HUDEP-2 (cell line): ENCODE measurements around the gene OSGIN1.

Experiments
- DNase-seq, 76 experiments: peaks; one replicate each; lab custom pipeline; 2025; ENCODE audit not compliant: unreplicated experiment in 76 of 76; lab: John Stamatoyannopoulos, UW

Gene OSGIN1

DNA sequence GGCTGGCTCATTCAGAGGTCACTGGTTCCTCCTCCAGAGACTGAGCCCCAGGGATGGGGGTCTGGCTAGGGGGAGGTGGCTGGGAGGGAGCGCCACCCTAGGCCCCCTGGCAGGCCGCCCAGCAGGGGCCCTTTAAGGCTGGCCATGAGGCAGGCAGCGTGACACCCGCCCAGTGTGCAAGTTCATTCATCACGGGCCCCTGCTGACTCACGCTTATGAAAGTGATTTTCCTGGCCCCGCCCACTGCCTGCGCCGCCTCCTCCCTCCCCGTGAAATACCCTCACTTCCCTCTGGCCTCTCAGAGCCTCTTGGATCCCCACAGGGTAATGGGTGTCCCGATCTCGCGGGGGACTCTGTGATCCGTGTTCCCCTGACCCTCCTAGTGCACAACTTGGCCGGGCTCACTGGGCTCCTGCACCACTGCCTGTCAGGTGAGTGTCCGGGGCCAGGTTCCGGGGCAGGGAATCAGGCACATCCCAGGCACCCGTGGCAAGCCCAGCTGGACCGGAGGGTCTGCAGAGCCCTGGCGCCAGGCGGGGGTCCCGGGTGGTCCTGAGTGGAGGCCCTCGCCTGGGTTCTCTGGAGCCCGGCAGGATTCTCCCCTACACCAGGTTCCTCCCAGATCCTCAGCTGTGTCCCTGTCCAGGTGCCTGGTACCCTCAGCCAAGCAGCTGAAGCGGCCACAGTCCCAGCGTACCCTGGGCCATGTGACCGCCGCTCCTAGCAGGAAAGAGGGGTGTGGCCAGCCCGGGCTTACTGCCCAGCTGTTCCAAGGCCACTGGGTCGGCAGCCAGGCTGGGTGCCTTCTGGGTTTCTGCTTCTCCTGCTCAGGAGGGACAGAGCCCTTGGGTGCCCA lies at the start of gene OSGIN1:
Gene OSGIN1 (plus strand): TSS at position 301 of the 856 bp plus-strand sequence. CDS start 4,432 bp downstream, outside the sequence.
- DNase-seq: peak in 74 of 76 experiments; percentile 15 to 88 (median 68)

- no peak for DNase-seq
These were observed 49.3 kb upstream of the OSGIN1 start for GRCh38 chr16:83903751-83904150.

GRCh38 chr16:83906683-83907082 lies 46.4 kb upstream of the OSGIN1 start:
- no peak for DNase-seq

- DNase-seq: no peak
These were observed 45.9 kb upstream of the OSGIN1 start for GRCh38 chr16:83907111-83907510.

GRCh38 chr16:83907631-83908250 lies 45.3 kb upstream of the OSGIN1 start:
- DNase-seq: no peak

GRCh38 chr16:83908798-83909197 lies 44.2 kb upstream of the OSGIN1 start:
- no peak for DNase-seq

DNA sequence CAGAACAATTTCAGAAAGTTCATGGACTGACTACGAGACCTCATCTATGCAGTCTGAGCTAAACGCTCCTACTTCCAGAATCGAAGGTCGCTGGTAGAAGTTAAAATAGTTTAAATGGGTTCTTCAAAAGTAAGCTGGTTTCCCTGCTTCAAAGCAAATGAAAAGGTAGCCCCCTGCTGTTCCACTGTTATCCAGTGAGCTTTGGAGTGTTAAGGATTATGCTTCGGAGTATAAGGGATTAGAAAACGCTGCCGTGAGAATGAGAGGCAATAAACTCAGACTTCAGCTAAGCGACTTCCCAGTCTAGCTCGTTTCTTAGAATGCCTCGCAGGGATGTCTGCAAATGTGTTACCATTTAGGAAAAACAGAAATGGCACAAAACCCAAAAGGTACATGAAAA lies 41.8 kb upstream of the OSGIN1 start:
- DNase-seq: no peak

DNA sequence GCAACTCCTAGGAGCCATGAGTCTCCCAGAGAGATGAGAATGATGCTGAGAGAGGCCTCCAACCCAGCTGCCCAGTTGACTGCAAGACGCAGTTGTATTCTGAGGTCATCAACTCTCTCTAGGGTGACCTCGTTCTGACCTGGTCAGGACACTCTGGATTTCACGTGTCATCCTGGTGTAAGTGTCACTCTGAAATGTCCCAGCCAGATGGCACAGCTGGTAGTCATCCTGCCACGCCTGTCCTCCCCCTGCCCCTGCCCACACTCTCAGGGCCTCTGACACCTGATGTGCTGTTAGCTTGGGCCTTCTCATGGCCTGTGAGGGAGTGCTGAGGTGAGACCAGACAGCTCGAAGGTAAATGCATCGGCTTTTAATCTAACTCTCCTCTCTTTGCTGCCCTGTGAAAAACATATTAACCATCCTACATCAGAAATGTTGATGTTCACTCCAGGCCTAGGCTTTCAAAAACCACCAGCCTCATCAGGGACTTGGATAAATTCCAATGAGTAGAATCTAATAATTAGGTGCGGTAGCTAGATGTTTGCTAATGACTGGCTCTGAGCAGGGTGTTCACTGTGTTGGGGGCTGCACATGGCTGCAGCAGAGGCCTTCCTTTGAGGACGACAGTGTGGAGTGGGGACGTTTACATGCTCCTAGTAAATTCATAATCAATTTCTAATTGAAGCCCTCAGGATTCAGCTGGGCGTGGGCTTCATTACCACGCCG lies 40.4 kb upstream of the OSGIN1 start:
- no peak for DNase-seq

GRCh38 chr16:83913245-83913633 lies 39.8 kb upstream of the OSGIN1 start:
- DNase-seq: no peak

GRCh38 chr16:83914091-83914710 lies 38.8 kb upstream of the OSGIN1 start:
- DNase-seq: no peak

DNA sequence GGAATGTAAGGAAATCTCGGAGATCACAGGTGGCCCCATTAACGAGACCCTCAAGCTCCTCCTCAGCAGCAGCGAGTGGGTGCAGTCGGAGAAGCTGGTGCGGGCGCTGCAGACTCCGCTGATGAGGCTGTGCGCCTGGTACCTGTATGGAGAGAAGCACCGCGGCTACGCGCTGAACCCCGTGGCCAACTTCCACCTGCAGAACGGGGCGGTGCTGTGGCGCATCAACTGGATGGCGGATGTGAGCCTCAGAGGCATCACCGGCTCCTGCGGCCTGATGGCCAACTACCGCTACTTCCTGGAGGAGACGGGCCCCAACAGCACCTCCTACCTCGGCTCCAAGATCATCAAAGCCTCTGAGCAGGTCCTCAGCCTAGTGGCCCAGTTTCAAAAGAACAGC lies 38.0 kb upstream of the OSGIN1 start:
- DNase-seq: no peak

GRCh38 chr16:83915491-83915890 lies 37.5 kb upstream of the OSGIN1 start:
- DNase-seq: no peak

DNA sequence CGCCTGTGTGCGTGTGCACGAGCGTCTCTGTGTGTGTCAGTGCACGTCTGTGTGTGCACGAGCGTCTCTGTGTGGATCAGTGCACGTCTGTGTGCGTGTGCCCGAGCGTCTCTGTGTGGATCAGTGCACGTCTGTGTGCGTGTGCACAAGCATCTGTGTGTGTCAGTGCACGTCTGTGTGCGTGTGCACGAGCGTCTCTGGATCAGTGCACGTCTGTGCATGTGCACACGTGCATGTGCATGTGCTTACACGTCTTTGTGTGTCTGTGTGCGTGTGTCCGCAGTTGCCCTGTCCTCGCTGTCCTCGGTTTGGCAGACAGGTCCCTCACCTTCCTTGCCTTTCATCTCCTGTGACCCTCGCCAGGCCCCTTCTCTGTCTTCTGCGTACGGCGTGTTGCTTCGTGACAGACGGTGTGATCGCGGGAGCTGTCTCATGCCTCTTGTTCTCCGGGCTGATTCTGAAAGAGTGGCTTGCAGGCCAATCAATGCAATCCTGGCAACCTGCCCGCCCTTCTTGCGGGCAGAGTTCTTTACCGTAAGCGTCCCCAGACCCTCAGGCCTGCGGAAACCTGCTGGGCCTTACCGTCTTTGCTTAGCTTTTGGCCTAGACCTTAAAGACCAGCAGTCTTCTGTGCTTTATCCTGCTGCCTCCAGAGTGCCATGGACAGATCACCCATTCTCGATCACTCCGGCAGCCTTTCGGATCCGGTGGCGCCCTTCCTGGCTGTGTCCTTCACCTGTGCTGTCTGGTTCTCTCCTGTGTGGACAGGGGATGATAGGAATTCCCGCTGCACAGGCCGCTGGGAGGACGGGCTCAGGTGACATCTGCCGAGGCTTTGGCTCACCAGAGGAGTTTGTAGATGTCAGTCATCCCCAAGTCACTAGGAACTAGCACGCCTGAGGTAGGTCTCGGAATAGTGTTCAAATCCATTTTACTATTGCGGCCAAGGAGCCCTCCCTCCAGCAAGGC lies 35.6 kb upstream of the OSGIN1 start:
- DNase-seq: no peak

- no peak for DNase-seq
These were observed 32.0 kb upstream of the OSGIN1 start for GRCh38 chr16:83920894-83921491.

DNA sequence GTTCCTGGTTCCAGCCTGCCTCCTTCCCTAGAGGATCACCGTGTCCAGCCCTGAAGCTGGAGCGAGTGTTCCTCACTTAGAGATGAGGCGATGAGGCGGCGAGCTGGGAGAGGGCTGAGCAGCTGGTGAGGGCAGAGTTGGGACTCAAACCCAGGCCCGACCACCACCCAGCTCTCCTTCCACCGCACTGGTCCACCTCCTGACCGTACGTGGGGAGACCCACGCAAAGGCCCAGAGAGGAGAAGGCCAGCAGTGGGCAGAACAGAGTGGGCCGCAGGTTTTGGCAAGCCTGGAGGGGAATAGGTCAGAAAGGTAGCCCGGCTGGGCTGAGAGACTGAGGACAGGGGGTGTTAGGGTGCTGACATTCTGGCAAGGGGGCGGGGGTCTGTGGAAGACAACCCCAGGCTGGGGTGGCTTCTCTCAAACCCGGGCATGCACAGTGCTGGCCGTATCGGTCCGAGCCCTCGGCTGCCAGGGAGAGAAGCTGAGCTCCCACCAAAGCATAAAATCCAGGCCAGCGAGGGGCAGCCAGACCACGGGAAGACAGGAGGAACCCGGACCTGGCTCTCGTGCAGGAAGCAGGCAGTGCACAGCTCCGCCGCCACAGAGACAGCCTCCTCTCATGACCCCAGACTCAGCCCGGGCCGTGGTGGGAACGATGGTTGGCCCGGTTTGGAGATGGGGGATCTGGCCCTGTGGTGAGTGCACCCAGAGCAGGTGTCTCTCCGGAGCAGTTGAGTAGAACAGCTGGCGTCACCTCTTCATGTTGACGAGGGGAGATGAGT lies 29.3 kb upstream of the OSGIN1 start:
- no peak for DNase-seq

DNA sequence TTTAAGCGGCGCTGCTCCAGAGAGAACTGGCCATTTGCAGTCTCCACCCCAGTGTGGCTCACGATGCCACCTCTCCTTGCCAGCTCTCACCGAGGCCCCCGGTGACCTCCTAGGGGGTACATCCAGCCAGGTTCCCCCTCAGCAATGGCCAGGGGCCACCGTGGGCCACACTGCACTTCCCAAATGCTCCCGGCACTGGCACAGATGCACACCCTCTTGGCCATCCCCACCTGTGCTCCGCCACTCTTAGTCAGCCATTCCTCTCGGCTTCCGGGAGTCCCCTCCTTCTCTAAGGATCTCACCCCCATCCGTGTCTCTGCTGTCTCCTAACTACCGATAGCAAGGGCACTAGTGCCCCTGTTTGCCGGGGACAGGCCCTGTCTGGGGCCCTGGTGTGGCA lies 28.4 kb upstream of the OSGIN1 start:
- no peak for DNase-seq

- no peak for DNase-seq
These were observed 27.7 kb upstream of the OSGIN1 start for GRCh38 chr16:83925095-83925905.
